A549 (cell line): ENCODE results near the gene CDC42EP1.

Source experiments
- CHD2 ChIP-seq: fragments of 150-350 bp; IDR thresholded peaks from 2 replicates; pipeline ENCODE4 v1.6.1; 2014; ENCODE audit warnings: low read length; ENCODE audit not compliant: partially characterized antibody
- CTCF ChIP-seq: fragments of >200 bp; sonication (Bioruptor Twin); formaldehyde crosslinking; IDR thresholded peaks from 3 replicates; pipeline ENCODE4 v1.5.1; 2016
- GATA3 ChIP-seq: IDR thresholded peaks from 2 replicates; pipeline ENCODE4 v1.6.1; 2012; ENCODE audit warnings: borderline replicate concordance
- HMGXB4 ChIP-seq: fragments of 250-450 bp; sonication (Bioruptor Pico); IDR thresholded peaks from 2 replicates; pipeline ENCODE4 v1.5.0; 2021; ENCODE audit warnings: mild to moderate bottlenecking, moderate library complexity, borderline replicate concordance
- HOXA7 ChIP-seq: fragments of 250-450 bp; sonication (Bioruptor Pico); IDR thresholded peaks from 2 replicates; pipeline ENCODE4 v1.5.0; 2020; ENCODE audit warnings: mild to moderate bottlenecking, moderate library complexity
- KDM1A ChIP-seq: fragments of 200-600 bp; sonication (generic); IDR thresholded peaks from 2 replicates; pipeline ENCODE4 v1.6.1; 2016; ENCODE audit warnings: low read depth, mild to moderate bottlenecking
- MYC ChIP-seq: IDR thresholded peaks from 2 replicates; pipeline ENCODE4 v1.6.1; 2012; ENCODE audit warnings: mild to moderate bottlenecking, inconsistent platforms, low read length, improper control_type of control experiment, borderline replicate concordance
- NPAS2 ChIP-seq: fragments of 250-450 bp; sonication (Bioruptor Pico); IDR thresholded peaks from 2 replicates; pipeline ENCODE4 v1.8.0; 2022; ENCODE audit warnings: mild to moderate bottlenecking, moderate library complexity, borderline replicate concordance
- POLR2A ChIP-seq: IDR thresholded peaks from 2 replicates; pipeline ENCODE4 v1.6.1; 2012; ENCODE audit warnings: mild to moderate bottlenecking, low read length
- RARB ChIP-seq: fragments of 250-450 bp; sonication (Bioruptor Pico); IDR thresholded peaks from 2 replicates; pipeline ENCODE4 v1.8.0; 2021; ENCODE audit warnings: mild to moderate bottlenecking, moderate library complexity
- REST ChIP-seq: fragments of 200-600 bp; sonication (generic); IDR thresholded peaks from 2 replicates; pipeline ENCODE4 v1.6.1; 2016; ENCODE audit warnings: antibody characterized with exemption, mild to moderate bottlenecking, moderate library complexity
- RFX5 ChIP-seq: fragments of 450-650 bp; IDR thresholded peaks from 2 replicates; pipeline ENCODE4 v1.7.1; 2014; ENCODE audit warnings: antibody characterized with exemption, mild to moderate bottlenecking, moderate library complexity
- SMC3 ChIP-seq: fragments of >200 bp; sonication (Bioruptor Twin); formaldehyde crosslinking; IDR thresholded peaks from 3 replicates; pipeline ENCODE4 v1.6.1; 2018; ENCODE audit warnings: inconsistent platforms
- SREBF2 ChIP-seq: fragments of 450-650 bp; IDR thresholded peaks from 2 replicates; pipeline ENCODE4 v1.6.1; 2014; ENCODE audit warnings: mild to moderate bottlenecking, moderate library complexity

- TF ChIP-seq CTCF (no peak), RFX5 (no peak), RARB (no peak), MYC (no peak), POLR2A (peak; percentile 75), SMC3 (no peak), HOXA7 (CRISPR knock-in tag) (no peak), KDM1A (no peak), SREBF2 (no peak), REST (no peak), GATA3 (no peak), CHD2 (no peak), NPAS2 (CRISPR knock-in tag) (no peak), HMGXB4 (CRISPR knock-in tag) (no peak)
Measured at GRCh38 chr22:37559901-37560607, at the start of gene CDC42EP1.
